AG04449 (cell line): ENCODE results near the gene CLBA1.

Source experiments
- CTCF ChIA-PET: fragments of 350-600 bp; formaldehyde crosslinking; extraction: SDS; loops from one replicate; lab custom pipeline; 2021; ENCODE audit warnings: antibody characterized with exemption; lab: Yijun Ruan, JAX
- POLR2A ChIA-PET: fragments of 400-600, 350-600 bp; formaldehyde crosslinking; extraction: SDS; loops from one replicate; lab custom pipeline; 2020; ENCODE audit warnings: antibody characterized with exemption, inconsistent platforms; lab: Yijun Ruan, JAX
- DNase-seq: peaks from one replicate; pipeline ENCODE4 v3.0.0-alpha.2; 2010; ENCODE audit warnings: low read depth, low spot score
- H3K4me3 ChIP-seq: 2 replicates; pipeline ENCODE4 v1.5.1; 2011; ENCODE audit warnings: low read depth, mild to moderate bottlenecking, control low read depth, low read length
- TF ChIP-seq, protein P1 (sequence below): IDR thresholded peaks from one replicate; pipeline ENCODE4 v1.5.1; 2011; ENCODE audit warnings: mild to moderate bottlenecking, moderate library complexity, low read length, control low read depth, inconsistent platforms; ENCODE audit not compliant: insufficient read depth; ENCODE audit errors: missing control alignments

CLBA1 gene

DNA sequence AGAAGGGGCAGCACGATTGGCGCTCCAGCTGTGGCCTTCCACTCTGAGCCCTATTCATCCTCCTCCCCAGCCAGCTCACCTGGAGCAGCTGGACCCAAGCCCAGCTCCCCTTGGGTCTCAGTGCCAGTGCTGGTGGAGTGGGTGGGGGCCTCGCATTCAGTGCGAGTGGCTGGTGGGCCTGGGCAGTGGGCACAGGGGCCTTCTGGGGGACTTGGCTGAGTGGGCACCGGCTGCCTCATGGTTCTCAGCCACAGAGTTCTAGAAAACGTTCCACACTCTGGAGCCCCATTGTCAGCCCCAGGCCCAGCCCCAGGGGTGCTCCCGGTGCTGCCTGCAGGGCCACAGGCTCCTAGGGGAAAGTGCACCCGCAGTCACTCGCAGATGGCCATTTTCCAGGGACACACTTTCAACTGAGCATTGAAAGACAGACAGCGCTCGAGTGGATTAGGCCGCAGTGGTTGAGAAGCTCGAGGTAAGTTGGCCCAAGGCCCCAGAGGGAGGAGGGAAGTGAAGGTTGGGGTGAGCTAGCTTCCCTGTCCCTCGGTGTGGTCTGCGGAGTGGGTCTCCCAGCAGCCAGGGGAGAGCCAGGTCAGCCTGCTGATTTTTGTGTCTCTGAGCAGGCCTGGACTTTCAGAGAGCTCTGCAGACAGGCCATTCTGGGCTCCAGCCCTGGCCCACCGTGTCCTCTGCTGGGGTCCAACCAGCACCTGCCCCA lies 3.8 kb downstream of the CLBA1 start:
- CTCF ChIA-PET, result interaction anchor here (2.6 to 7.7 kb wide), 2 partner anchors 14 to 55 kb away, joined by 14 to 37 read pairs; no protein-coding TSS in a partner anchor
- POLR2A ChIA-PET, result no interaction called here
- TF ChIP-seq, protein P1, sequence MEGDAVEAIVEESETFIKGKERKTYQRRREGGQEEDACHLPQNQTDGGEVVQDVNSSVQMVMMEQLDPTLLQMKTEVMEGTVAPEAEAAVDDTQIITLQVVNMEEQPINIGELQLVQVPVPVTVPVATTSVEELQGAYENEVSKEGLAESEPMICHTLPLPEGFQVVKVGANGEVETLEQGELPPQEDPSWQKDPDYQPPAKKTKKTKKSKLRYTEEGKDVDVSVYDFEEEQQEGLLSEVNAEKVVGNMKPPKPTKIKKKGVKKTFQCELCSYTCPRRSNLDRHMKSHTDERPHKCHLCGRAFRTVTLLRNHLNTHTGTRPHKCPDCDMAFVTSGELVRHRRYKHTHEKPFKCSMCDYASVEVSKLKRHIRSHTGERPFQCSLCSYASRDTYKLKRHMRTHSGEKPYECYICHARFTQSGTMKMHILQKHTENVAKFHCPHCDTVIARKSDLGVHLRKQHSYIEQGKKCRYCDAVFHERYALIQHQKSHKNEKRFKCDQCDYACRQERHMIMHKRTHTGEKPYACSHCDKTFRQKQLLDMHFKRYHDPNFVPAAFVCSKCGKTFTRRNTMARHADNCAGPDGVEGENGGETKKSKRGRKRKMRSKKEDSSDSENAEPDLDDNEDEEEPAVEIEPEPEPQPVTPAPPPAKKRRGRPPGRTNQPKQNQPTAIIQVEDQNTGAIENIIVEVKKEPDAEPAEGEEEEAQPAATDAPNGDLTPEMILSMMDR, result no peak

DNA sequence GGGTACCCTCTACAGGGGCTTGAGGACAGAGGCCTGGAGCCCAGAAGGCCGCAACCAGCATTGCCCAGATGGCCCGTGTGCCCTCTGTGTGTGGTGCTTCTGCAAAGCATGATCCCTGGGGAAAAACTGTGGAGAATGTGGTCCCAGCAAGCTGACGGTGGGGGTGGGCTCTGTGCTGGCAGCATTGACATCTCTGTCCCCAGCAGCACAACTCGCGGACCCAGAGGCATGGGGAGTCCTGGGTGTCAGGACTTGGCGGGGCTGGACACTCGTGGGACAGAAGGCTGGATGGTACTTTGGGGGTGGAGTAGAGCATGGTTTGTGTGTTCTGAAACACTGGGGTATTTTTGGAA lies 4.3 kb downstream of the CLBA1 start:
- TF ChIP-seq, protein P1, result no peak
- no peak for DNase-seq
- POLR2A ChIA-PET, result no interaction called here
- CTCF ChIA-PET, result interaction anchor here (2.6 to 7.7 kb wide), 2 partner anchors 15 to 55 kb away, joined by 14 to 37 read pairs; no protein-coding TSS in a partner anchor
- no peak overlapping the region for H3K4me3 ChIP-seq

More for the DNA sequence above, 3.8 kb downstream of the CLBA1 start:
- no peak overlapping the region for H3K4me3 ChIP-seq
- DNase-seq, result no peak

DNA sequence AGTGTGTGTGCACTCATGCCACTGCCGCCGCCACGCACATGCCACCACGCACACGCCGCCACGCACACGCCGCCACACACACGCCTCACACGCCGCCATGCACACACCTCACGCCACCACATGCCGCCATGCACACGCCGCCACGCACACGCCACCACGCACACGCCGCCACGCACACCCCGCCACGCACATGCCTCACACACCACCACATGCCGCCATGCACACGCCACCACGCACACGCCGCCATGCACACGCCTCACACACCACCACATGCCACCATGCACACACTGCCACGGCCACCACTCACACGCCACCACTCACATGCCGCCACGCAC lies 6.3 kb downstream of the CLBA1 start:
- POLR2A ChIA-PET, result no interaction called here
- CTCF ChIA-PET, result no interaction called here
- DNase-seq, result no peak
- TF ChIP-seq, protein P1, result no peak
- H3K4me3 ChIP-seq, result no peak overlapping the region

DNA sequence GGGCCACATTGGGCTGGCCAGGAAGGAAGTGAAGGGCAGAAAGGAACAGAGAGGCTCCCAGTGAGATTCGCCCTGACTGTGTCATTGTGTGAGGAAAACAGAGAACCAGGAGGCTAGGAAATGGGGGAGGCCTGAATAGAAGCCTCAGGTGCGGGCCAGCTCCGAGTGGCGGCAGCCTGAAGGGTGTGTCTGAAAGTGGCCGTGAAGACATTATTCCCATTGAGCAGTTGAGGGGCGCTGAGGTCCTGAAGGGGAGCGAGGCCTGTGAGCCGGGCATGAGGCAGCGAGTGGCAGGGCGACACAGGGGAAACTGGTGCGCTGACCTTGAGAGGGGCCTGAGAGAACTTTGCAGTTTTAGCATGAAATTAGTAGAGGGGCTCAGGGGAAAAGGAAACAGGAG lies 6.9 kb downstream of the CLBA1 start:
- POLR2A ChIA-PET, result no interaction called here
- CTCF ChIA-PET, result no interaction called here
- no peak overlapping the region for H3K4me3 ChIP-seq
- TF ChIP-seq, protein P1, result no peak
- DNase-seq, result no peak

DNA sequence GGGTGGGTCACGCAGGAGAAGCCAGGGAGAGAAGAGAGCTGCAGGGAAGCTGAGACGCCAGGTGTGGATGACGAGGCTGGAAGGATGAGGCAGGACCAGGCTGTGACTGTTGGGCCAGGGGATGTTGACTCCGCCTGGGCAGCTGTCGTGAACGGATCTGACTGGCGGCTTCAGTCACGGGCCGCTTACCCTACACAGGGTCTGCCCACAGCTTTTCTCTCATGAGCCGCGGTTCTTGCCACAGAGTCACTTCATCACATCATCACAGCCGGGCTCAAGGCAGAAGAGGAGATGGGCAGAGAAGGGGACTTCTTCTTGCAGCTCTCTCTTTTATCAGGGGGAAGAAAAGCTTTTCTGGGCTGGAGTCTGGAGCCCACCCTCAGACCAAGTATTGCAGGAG lies 7.7 kb downstream of the CLBA1 start:
- no peak overlapping the region for H3K4me3 ChIP-seq
- ChIA-PET POLR2A (no interaction called here), CTCF (no interaction called here)
- TF ChIP-seq, protein P1, result no peak
- DNase-seq, result no peak

DNA sequence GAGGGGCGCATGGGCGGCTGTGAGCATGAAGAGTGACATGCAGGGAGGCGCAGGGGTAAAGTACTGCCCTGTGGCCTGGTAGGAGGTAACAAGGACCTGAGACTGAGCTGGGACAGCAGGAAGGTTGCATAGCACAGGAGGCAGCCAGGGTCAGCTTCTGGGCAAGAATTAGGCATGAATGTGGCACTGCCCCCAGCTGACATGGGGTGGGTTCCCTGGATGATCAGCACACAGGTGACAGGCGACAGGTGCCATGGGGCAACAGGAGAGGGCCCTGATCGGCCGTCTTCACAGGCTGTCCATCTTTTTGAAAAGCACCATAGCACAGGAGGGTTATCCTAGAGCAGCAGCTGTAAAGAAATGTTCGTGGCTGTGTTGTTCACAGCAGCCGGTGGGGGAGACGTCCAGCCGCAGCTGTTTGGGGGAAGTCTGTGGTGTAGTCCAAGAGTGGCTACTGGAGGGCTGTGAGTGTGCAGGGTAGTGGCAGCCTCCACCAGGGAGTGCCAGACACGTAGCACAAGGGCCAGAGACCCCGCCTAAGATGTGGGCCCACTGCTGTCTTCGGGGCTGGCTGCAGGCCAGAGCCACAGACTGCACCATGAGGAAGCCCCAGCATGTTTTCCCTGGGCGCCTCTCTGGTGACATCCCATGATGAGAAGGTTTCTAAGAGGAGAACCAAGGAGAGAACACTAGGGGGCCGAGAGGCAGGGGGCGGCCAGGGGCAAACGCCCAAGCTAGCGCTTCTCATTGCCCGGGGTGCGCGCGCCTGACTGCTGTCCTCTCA lies 8.4 kb downstream of the CLBA1 start:
- ChIA-PET CTCF (interaction anchor here (0.6 to 0.7 kb wide), 2 partner anchors 18 to 52 kb away, joined by 3 to 4 read pairs; no protein-coding TSS in a partner anchor), POLR2A (no interaction called here)
- TF ChIP-seq, protein P1, result no peak
- no peak for DNase-seq
- no peak overlapping the region for H3K4me3 ChIP-seq
